K562 (cell line): ENCODE data around the gene C1QTNF2. TPM values are rescaled to one million over a fixed set of nuclear protein-coding genes. Genes with fewer than 3 reads are reported as not detected.

Experiments used
- ATAC-seq: fragments of 200-7000 bp; cut with Tn5 transposase; 3 replicates; pipeline ENCODE4 v1.9.1; 2020; ENCODE audit warnings: moderate library complexity
- BruUV-seq: library from RNA; stranded (reverse); fragments of 400-500 nt; replicated peaks from 2 replicates; lab custom pipeline; 2021; lab: Mats Ljungman, UMichigan
- CTCF ChIA-PET: fragments of 300-600 bp; formaldehyde crosslinking; extraction: SDS; loops from one replicate; lab custom pipeline; 2021; ENCODE audit warnings: low intra/inter-chr PET ratio; lab: Yijun Ruan, JAX
- POLR2A ChIA-PET: fragments of 300-600, 350-650 bp; sonication (Branson Sonifier 250); formaldehyde crosslinking; extraction: SDS; loops from one replicate; lab custom pipeline; 2021; ENCODE audit warnings: antibody characterized with exemption, inconsistent platforms; lab: Yijun Ruan, JAX
- DNase-seq, 4 experiments: peaks; one replicate each; pipeline versions ENCODE4 v3.0.0 to v3.0.0-alpha.2; 2011 to 2018; ENCODE audit warnings: low spot score in 3 of 4, mixed read lengths in 3 of 4; ENCODE audit errors: extremely low read depth in 1 of 4
- FAIRE-seq: peaks from 2 replicates; lab custom pipeline; 2011; peaks lifted over from hg19 to GRCh38; lab: Jason Lieb, UNC
- H2AFZ ChIP-seq: 2 replicates; pipeline ENCODE4 v1.6.0; 2011; ENCODE audit warnings: low read depth, low read length, control low read depth, inconsistent platforms
- H3K27ac ChIP-seq: fragments of 200-600 bp; 3 replicates; pipeline ENCODE4 v1.8.0; 2011; ENCODE audit warnings: low read depth, mild to moderate bottlenecking, control low read depth, inconsistent platforms, low read length, moderate library complexity, mixed read lengths; ENCODE audit errors: extremely low read depth
- H3K27me3 ChIP-seq, 2 experiments: fragments of 300-600 bp in 1 of 2; 2 replicates in 1 of 2; 3 replicates in 1 of 2; pipeline versions ENCODE4 v1.6.0 to v1.8.0; 2011; ENCODE audit warnings: inconsistent platforms in 2 of 2, low read length in 2 of 2, mild to moderate bottlenecking in 1 of 2, mixed read lengths in 1 of 2, moderate library complexity in 1 of 2; ENCODE audit not compliant: control insufficient read depth in 2 of 2, insufficient read depth in 2 of 2
- H3K36me3 ChIP-seq: fragments of 300-600 bp; 3 replicates; pipeline ENCODE4 v1.8.0; 2011; ENCODE audit warnings: mild to moderate bottlenecking, low read length, inconsistent platforms; ENCODE audit not compliant: control insufficient read depth, insufficient read depth
- H3K4me1 ChIP-seq, 2 experiments: fragments of 200-600 bp in 1 of 2; replicated peaks in 1 of 2; 2 replicates in 1 of 2; 3 replicates in 1 of 2; pipeline versions ENCODE4 v1.5.1 to v1.8.0; 2011; ENCODE audit warnings: inconsistent platforms in 2 of 2, low read length in 2 of 2, mild to moderate bottlenecking in 1 of 2, mixed read lengths in 1 of 2, moderate library complexity in 1 of 2; ENCODE audit not compliant: control insufficient read depth in 2 of 2, insufficient read depth in 2 of 2
- H3K4me2 ChIP-seq: 2 replicates; pipeline ENCODE4 v1.6.1; 2011; ENCODE audit warnings: low read length, control low read depth, inconsistent platforms, mixed read lengths; ENCODE audit not compliant: insufficient read depth
- H3K4me3 ChIP-seq: fragments of 200-600 bp; sonication (generic), shearing (Covaris generic); 2 replicates; pipeline ENCODE4 v1.5.1; 2016; ENCODE audit warnings: control low read depth, inconsistent platforms
- H3K79me2 ChIP-seq: fragments of 200-600 bp; 3 replicates; pipeline ENCODE4 v1.8.0; 2011; ENCODE audit warnings: low read length, inconsistent platforms; ENCODE audit not compliant: control insufficient read depth, insufficient read depth
- H3K9ac ChIP-seq, 2 experiments: 2 replicates each; pipeline versions ENCODE4 v1.6.0 to v1.6.1; 2011; ENCODE audit warnings: low read depth in 2 of 2, low read length in 2 of 2, control low read depth in 1 of 2, inconsistent platforms in 1 of 2, mild to moderate bottlenecking in 1 of 2, mixed read lengths in 1 of 2; ENCODE audit not compliant: insufficient read depth in 1 of 2
- H3K9me1 ChIP-seq: one replicate; pipeline ENCODE4 v1.6.0; 2011; ENCODE audit warnings: inconsistent platforms, mild to moderate bottlenecking, low read length, moderate library complexity; ENCODE audit not compliant: control insufficient read depth, insufficient read depth
- H3K9me3 ChIP-seq: replicated peaks from 2 replicates; pipeline ENCODE4 v1.5.1; 2011; ENCODE audit warnings: low read depth, low read length, inconsistent platforms; ENCODE audit not compliant: control insufficient read depth, insufficient read depth
- H4K20me1 ChIP-seq: replicated peaks from 2 replicates; pipeline ENCODE4 v1.6.1; 2011; ENCODE audit warnings: low read length, inconsistent platforms, mixed read lengths; ENCODE audit not compliant: control insufficient read depth, insufficient read depth
- ATF2 ChIP-seq: sonication (generic); formaldehyde crosslinking; IDR thresholded peaks from 2 replicates; pipeline ENCODE4 v1.8.1; 2022; ENCODE audit warnings: missing genetic modification reagents
- CLOCK ChIP-seq: fragments of 250-450 bp; sonication (Bioruptor Pico); IDR thresholded peaks from 2 replicates; pipeline ENCODE4 v1.4.0; 2020; ENCODE audit warnings: mild to moderate bottlenecking, moderate library complexity, borderline replicate concordance
- COPS2 ChIP-seq: fragments of 450-650 bp; conservative IDR thresholded peaks from 2 replicates; pipeline ENCODE4 v1.6.1; 2016; ENCODE audit warnings: mild to moderate bottlenecking, moderate library complexity
- HDAC6 ChIP-seq: IDR thresholded peaks from 2 replicates; pipeline ENCODE4 v1.6.1; 2012; ENCODE audit warnings: low read depth, mild to moderate bottlenecking, control low read depth, inconsistent platforms, low read length, moderate library complexity
- MIER1 ChIP-seq: fragments of 450-650 bp; IDR thresholded peaks from 2 replicates; pipeline ENCODE4 v1.6.1; 2016; ENCODE audit warnings: antibody characterized with exemption, mild to moderate bottlenecking, low read depth
- MTA2 ChIP-seq: fragments of 450-650 bp; IDR thresholded peaks from 2 replicates; pipeline ENCODE4 v1.6.1; 2016; ENCODE audit warnings: low read depth
- RAD21 ChIP-seq, 2 experiments: fragments of 250-450 bp in 1 of 2; fragments of 450-650 bp in 1 of 2; sonication (Bioruptor Pico) in 1 of 2; formaldehyde crosslinking in 1 of 2; IDR thresholded peaks in 1 of 2; conservative IDR thresholded peaks in 1 of 2; 2 replicates each; pipeline versions ENCODE4 v1.4.0 to v1.8.0; 2020 to 2022; ENCODE audit warnings: mild to moderate bottlenecking in 2 of 2, moderate library complexity in 1 of 2
- RAD51 ChIP-seq: fragments of 450-650 bp; IDR thresholded peaks from 2 replicates; pipeline ENCODE4 v1.7.1; 2016; ENCODE audit warnings: low read depth, mild to moderate bottlenecking, borderline replicate concordance
- SMC3 ChIP-seq: conservative IDR thresholded peaks from 2 replicates; pipeline ENCODE4 v1.6.1; 2011; ENCODE audit warnings: low read depth, low read length, improper control_type of control experiment; ENCODE audit not compliant: insufficient read depth
- STAT5B ChIP-seq: fragments of 250-450 bp; sonication (Bioruptor Pico); IDR thresholded peaks from 2 replicates; pipeline ENCODE4 v1.8.0; 2021; ENCODE audit warnings: mild to moderate bottlenecking, inconsistent platforms
- ZBTB33 ChIP-seq: sonication (generic); formaldehyde crosslinking; IDR thresholded peaks from 2 replicates; pipeline ENCODE4 v1.8.1; 2023; ENCODE audit warnings: mild to moderate bottlenecking, missing genetic modification reagents
- ZNF511 ChIP-seq: sonication (generic); formaldehyde crosslinking; IDR thresholded peaks from 2 replicates; pipeline ENCODE4 v1.8.0; 2022; ENCODE audit warnings: mild to moderate bottlenecking, missing genetic modification reagents
- WGBS: fragments of 100-300 bp; shearing (Covaris generic); methylation state at CpG from one replicate; pipeline ENCODE4 v1.1.6; 2016; ENCODE audit warnings: low coverage, mixed read lengths; ENCODE audit not compliant: insufficient coverage; ENCODE audit errors: missing lambda C conversion rate; 5-methylcytosine and 5-hydroxymethylcytosine counted together
- in situ Hi-C: fragments of 300-500 bp; cut with MboI; formaldehyde crosslinking; loops from 4 replicates; pipeline ENCODE4 v1.15.0; 2018; ENCODE audit warnings: inconsistent platforms, mixed read lengths
- intact Hi-C: fragments of 100-400 bp; cut with micrococcal nuclease; formaldehyde crosslinking; loops from 2 replicates; pipeline ENCODE4 v1.14.2; 2022
- polyA plus RNA-seq, 8 experiments: library from polyadenylated mRNA; depleted of rRNA in 4 of 8; stranded (reverse) in 5 of 8; unstranded in 3 of 8; fragments of >200 nt; fragmentation: Nextera tagmentation in 2 of 8; fragmentation: Illumina TruSeq in 1 of 8; extraction: Ambion mirVana in 2 of 8; extraction: Trizol in 1 of 8; gene quantifications; 2 replicates each; pipeline versions ENCODE4 v1.2.1 to v1.2.3, GENCODE V29; 2011 to 2014; ENCODE audit warnings: inconsistent platforms in 1 of 8, missing spikeins in 1 of 8
- total RNA-seq, 7 experiments: library from RNA; depleted of rRNA in 6 of 7; stranded (reverse); fragments of >200 nt in 6 of 7; fragmentation: Illumina TruSeq in 2 of 7; extraction: Trizol in 2 of 7; gene quantifications; 2 replicates each; pipeline versions ENCODE4 v1.2.1 to v1.2.3, GENCODE V29; 2011 to 2021; ENCODE audit warnings: low replicate concordance in 1 of 7

Gene C1QTNF2
- total and polyA plus RNA-seq, 9 of the 15 experiments (the other 6 are each of a cell fraction or from before 2014, with no cell fraction given), result not detected

GRCh38 chr5:160384681-160385080 lies 14.3 kb upstream of the C1QTNF2 start:
- Histone ChIP-seq H3K36me3 (no peaks in the 10 kb centered on the region), H3K9me3 (no peaks in the 10 kb centered on the region; the same call in 1 of the 2 replicates), H3K4me1 (no peaks in the 10 kb centered on the region), H3K4me2 (no peak overlapping the region), H3K9ac (no peak overlapping the region), H4K20me1 (no peaks in the 10 kb centered on the region), H3K9me1 (no peaks in the 10 kb centered on the region), H2AFZ (no peak overlapping the region), H3K27me3 (no peaks in the 10 kb centered on the region; a peak in 1 of 5 replicates), H3K4me3 (no peak overlapping the region), H3K79me2 (no peaks in the 10 kb centered on the region), H3K27ac (no peak overlapping the region)
- FAIRE-seq (no peak), DNase-seq (no peak), ATAC-seq (no peak)
- WGBS, result 8% methylated on average over 1 of the region's 1 CpG
- BruUV-seq, result no TSS peak
- intact Hi-C loops, result no loop called here
- TF ChIP-seq COPS2 (no peak), ATF2 (no peak), ZBTB33 (no peak), SMC3 (no peak), MIER1 (no peak), STAT5B (CRISPR knock-in tag) (no peak), ZNF511 (CRISPR knock-in tag) (no peak), RAD21 (CRISPR knock-in tag; conservative IDR thresholded peaks at IDR 0.05 in 1 of 2, IDR thresholded peaks at IDR 0.05 in 1 of 2) (no peak), HDAC6 (no peak), RAD51 (no peak), MTA2 (no peak), CLOCK (CRISPR knock-in tag) (no peak)
- CTCF ChIA-PET, result no interaction called here
- in situ Hi-C loops, result no loop called here
- POLR2A ChIA-PET, result no interaction called here
